Large intestine (tissue), 3 donors: ENCODE data around the gene SRRM5. TPM values are rescaled to one million over a fixed set of nuclear protein-coding genes. Genes with fewer than 3 reads are reported as not detected.

Experiments used
- DNase-seq, 2 donors: peaks; one replicate each; pipeline versions ENCODE4 v3.0.0 to v3.0.0-alpha.2; 2013
- H3K27ac ChIP-seq: one replicate; pipeline ENCODE4 v1.5.1; 2013; ENCODE audit warnings: low read length
- H3K27me3 ChIP-seq: 2 replicates; pipeline ENCODE4 v1.6.1; 2013; ENCODE audit warnings: low read length; ENCODE audit not compliant: control insufficient read depth, insufficient read depth
- H3K36me3 ChIP-seq: 2 replicates; pipeline ENCODE4 v1.6.1; 2013; ENCODE audit warnings: low read length; ENCODE audit not compliant: control insufficient read depth, insufficient read depth
- H3K4me1 ChIP-seq: one replicate; pipeline ENCODE4 v1.6.1; 2013; ENCODE audit warnings: low read length; ENCODE audit not compliant: control insufficient read depth, insufficient read depth
- H3K4me3 ChIP-seq: one replicate; pipeline ENCODE4 v1.5.1; 2013; ENCODE audit warnings: low read length
- H3K9me3 ChIP-seq: one replicate; pipeline ENCODE4 v1.6.1; 2013; ENCODE audit warnings: mild to moderate bottlenecking, low read depth, low read length, moderate library complexity; ENCODE audit not compliant: control insufficient read depth
- whole genome bisulfite sequencing: methylation state at CpG from one replicate; pipeline ENCODE4 v1.1.5; 2013; ENCODE audit warnings: low lambda C conversion rate; ENCODE audit not compliant: insufficient coverage; 5-methylcytosine and 5-hydroxymethylcytosine counted together
- polyA plus RNA-seq: library from polyadenylated mRNA; unstranded; fragments of 120-200 nt; gene quantifications from one replicate; pipeline ENCODE4 v1.2.1, GENCODE V29; 2013

SRRM5 gene
- polyA plus RNA-seq, 1 donor: 1.5 TPM

DNA sequence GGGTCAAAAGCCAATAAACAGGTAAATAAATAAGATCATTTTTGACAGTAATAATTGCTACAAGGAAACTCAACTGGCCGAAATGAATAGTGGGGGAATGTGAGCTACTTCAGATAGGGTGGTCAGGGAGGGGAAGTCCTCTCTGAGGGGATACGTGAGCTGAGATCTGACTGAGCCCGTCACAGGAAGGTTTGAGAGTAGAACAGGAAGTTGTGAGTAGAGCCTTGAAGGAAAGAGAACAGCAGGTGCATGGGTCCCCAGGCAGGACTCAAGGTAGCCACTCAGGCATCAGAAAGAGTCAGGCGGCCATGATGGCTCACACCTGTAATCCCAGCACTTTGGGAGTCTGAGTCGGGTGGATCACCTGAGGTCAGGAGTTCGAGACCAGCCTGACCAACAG is 22.2 kb upstream of the SRRM5 start:
- 80% methylated on average over 1 of the region's 6 CpGs for WGBS
- Histone ChIP-seq H3K27me3 (no peaks in the 10 kb centered on the region), H3K4me3 (no peak overlapping the region), H3K27ac (no peak overlapping the region), H3K4me1 (peaks cover 16% of the 10 kb centered on the region), H3K9me3 (peaks cover 4% of the 10 kb centered on the region), H3K36me3 (peaks cover 44% of the 10 kb centered on the region)
- no peak for DNase-seq

DNA sequence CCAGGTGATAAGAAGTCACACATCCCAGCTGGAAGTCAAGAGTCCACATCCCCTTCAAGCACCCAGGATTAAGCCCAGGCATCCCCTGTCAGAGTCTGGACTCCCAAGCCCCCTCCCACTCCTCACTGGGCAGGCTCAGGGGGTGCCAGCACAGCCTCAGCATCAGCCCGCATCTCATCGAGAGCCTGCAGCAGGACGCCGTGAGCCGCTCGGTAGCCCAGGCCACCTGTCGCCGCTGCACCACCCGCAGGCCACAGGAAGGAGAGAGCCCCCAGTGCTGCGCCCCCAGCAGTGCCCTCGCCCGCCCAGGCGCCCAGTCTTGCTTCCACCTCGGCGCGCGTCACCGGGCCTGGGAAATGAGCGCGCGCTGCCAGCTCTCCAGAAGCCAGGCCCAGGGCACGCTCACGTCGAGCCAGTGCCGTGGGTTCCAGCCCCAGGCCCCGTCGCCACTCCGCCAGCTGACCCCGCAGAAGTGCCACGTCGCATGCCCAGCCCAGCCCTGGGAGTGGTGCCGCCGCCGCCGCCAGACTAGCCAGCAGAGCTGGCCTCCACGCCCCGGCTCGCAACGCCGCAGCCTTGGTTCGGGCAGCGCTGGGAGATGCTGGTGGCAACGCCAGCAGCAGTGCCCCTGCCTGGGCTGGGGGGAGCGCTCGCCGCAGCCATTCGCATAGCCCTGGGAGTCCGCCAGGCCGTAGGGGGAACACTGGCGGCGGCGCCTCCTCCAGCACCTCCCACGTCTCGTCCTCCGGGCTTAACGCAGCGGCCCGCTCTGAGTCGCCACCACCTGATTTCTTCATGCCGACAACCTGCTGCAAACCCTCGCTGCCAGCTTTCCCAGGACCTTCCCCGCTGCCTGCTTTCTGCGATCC is 19.8 kb upstream of the SRRM5 start:
- Histone ChIP-seq H3K27ac (no peak overlapping the region), H3K36me3 (peaks cover 32% of the 10 kb centered on the region), H3K9me3 (peaks cover 4% of the 10 kb centered on the region), H3K4me3 (no peak overlapping the region), H3K27me3 (no peaks in the 10 kb centered on the region), H3K4me1 (peaks cover 18% of the 10 kb centered on the region)
- DNase-seq: no peak
- WGBS: 100% methylated on average over 1 of the region's 63 CpGs

DNA sequence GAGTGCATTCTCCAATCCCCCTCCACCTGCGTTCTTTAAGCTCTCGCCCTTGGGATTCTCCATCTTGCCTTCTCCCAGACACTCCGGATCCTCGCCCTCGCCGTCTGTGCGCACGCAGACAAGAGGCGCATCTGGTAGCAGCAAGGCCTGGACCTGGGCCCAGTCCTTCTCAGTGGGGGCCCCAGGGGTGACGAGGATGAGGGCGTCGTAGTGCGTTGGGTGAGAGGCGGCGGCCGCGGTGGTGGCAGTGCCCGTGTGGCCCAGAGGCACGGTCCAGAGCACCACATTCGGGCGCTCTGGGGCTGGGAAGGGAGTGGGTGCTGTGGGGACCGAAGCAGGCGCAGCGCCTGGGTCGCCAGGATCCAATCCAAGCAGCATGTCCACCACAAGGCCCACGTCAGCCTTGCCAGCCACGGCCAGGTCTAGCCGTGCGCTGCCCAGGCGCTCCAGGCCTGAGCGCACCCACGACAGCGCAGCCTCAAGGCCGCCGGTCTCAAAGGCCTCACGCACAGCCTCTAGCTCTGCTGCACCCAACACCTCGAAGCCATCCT is 19.0 kb upstream of the SRRM5 start:
- H3K9me3 ChIP-seq: peaks cover 4% of the 10 kb centered on the region
- DNase-seq: no peak
- H3K4me3 ChIP-seq: no peak overlapping the region
- H3K27ac ChIP-seq: no peak overlapping the region
- no CpG with 5 or more reads among the region's 37 CpGs for WGBS
- H3K27me3 ChIP-seq: no peaks in the 10 kb centered on the region
- H3K36me3 ChIP-seq: peaks cover 32% of the 10 kb centered on the region
- H3K4me1 ChIP-seq: peaks cover 24% of the 10 kb centered on the region

DNA sequence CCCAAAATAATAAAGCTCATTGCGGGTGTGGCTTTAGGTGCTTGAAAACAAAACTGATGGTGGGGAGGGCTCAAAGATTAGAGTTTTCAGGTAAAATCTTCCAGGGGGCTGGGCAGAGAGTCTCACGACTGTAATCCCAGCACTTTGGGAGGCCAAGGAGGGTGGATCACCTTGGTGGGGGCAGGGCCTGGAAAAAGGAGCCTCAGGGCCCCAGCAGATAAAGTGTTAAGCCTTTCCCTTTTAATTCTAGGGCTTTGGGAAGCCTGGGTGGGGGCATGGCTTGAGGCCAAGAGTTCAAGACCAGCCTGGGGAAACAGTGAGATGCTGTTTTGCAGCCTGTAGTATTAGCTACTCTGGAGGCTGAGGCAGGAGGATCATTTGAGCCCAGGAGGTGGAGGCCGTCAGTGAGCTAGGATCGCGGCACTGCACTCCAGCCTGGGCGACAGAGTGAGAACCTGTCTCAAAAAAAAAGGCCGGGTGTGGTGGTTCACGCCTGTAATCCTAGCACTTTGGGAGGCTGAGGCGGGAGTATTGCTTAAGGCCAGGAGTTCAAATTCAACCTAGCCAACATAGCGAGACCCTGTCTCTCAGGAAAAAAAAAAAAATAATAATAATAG is 17.7 kb upstream of the SRRM5 start:
- H3K4me1 ChIP-seq: peaks cover 24% of the 10 kb centered on the region
- H3K9me3 ChIP-seq: peaks cover 4% of the 10 kb centered on the region
- no CpG with 5 or more reads among the region's 10 CpGs for WGBS
- peaks cover 37% of the 10 kb centered on the region for H3K36me3 ChIP-seq
- no peak overlapping the region for H3K27ac ChIP-seq
- no peak for DNase-seq
- H3K4me3 ChIP-seq: peak overlapping the region; percentile 74
- no peaks in the 10 kb centered on the region for H3K27me3 ChIP-seq

DNA sequence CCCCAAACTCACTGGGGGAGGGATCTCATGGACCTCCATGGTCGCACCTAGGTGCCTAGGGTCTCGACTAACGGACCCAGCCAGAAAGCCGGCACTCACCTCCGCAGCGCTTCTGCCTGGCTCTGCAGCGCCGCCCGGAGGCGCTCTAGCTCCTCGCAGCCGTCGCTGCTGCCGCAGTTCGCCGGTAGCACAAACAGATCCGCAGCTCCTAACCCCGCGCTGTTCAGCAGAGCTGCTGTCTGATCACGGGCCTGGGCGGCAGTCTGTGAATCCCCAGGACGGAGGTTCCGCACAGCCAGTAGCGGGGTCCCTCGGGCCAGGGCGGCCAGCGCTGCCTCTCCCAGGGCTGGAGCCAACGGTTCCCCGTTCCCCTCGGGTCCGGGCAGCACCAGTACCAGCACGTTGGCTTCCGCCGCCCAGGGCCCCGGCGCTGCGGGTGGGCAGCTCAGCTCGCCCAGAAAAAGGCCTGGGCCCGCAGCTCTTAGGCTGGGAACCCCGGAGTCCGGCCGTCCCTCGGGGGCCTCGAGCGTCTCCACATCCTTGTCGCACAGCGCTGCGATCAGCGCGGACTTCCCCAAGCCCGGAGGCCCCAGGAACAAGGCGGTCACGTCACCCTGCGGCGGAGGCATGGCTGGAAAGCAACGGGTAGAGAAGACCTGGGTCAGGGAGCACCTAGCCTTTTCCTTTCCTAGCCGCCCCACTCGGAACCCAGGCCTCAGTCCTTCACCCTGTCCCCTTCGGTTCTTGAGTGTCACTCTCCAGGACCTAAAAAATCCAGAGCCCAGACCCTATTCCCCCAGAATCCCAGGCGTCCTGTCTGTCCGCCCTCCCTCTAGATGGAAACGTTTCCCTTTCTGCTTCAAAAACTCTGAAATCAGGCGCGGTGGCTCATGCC is 16.9 kb upstream of the SRRM5 start:
- Histone ChIP-seq H3K9me3 (peaks cover 4% of the 10 kb centered on the region), H3K27ac (peak overlapping the region; percentile 91), H3K27me3 (no peaks in the 10 kb centered on the region), H3K36me3 (peaks cover 39% of the 10 kb centered on the region), H3K4me3 (peak overlapping the region; percentile 74), H3K4me1 (peaks cover 24% of the 10 kb centered on the region)
- WGBS: no CpG with 5 or more reads among the region's 64 CpGs
- peak; percentile 71 to 74 for DNase-seq

DNA sequence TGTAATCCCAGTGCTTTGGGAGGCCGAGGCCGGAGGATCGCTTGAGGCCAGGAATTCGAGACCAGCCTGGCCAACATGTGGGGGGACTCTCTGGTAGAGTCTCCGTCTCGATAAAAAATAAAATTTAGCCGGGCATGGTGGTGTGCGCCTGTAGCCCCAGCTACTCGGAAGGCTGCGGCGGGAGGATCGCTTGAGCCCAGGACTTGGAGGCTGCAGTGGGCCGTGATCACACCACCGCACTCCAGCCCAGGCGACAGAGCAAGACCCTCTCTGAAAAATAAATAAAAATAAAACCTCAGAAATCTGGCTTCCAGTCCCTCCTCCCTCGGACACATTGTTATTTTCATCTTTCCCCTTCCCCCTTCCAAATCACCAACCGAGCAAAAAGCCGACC is 16.3 kb upstream of the SRRM5 start:
- DNase-seq: no peak

DNA sequence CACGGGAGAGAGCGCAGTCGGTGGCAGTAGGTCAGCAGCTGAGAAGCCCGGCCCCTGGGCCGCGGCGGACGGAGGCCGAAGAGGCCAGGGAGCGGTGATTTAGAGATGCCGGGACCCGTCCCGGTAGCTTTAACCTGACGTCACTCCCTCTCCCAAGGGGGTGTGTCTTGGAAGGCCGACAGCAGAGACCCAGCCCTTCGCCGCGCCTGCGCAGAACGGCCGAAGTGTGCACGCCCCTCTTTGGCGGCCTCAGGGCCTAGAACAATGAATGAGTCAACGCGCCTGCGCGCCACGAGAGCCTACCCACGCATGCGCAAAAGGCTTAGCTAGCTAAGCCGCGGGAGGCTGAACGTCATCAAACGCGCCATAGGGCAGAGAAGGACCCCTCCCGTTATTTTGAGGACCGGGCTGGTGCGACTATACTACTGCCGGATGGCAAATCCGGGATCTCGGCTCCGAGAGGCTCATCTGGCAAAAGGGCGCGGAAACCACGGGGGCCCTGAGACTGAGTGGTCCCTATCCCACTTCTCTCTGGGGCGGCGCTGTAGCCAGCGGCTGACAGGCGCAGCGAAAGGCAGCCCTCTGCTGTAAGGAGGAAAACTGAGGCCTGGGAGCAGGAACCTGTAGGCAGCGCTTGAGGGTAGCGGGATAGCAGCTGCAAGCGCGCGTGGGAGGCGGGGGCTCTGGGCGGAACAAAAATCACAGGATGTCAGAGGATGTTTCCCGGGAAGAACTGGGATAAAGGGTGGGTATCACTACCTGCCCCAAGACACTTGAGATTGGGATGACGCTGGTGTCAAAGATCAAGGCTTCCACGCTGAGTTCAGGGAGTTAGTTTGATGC is 15.7 kb upstream of the SRRM5 start, which contains the start of the genes IRGQ and ZNF576:
TSS of gene IRGQ (minus strand) at position 136 of the 843 bp plus-strand sequence. CDS start 796 bp downstream, outside the sequence.
TSS of gene ZNF576 (plus strand) at position 597 of the 843 bp plus-strand sequence. CDS start 514 bp downstream, outside the sequence.
- peaks cover 24% of the 10 kb centered on the region for H3K4me1 ChIP-seq
- peak within 1 kb of the TSS; percentile 74 for H3K4me3 ChIP-seq
- H3K27me3 ChIP-seq: no peaks in the 10 kb centered on the region
- peak; percentile 100 for DNase-seq
- peaks cover 37% of the 10 kb centered on the region for H3K36me3 ChIP-seq
- H3K9me3 ChIP-seq: peaks cover 4% of the 10 kb centered on the region
- peak within 1 kb of the TSS; percentile 91 for H3K27ac ChIP-seq
- WGBS: no CpG with 5 or more reads among the region's 60 CpGs

More for the DNA sequence above, 16.3 kb upstream of the SRRM5 start:
- Histone ChIP-seq H3K36me3 (peaks cover 37% of the 10 kb centered on the region), H3K27ac (peak overlapping the region; percentile 91), H3K27me3 (no peaks in the 10 kb centered on the region), H3K4me1 (peaks cover 24% of the 10 kb centered on the region), H3K9me3 (peaks cover 4% of the 10 kb centered on the region), H3K4me3 (peak overlapping the region; percentile 74)
- no CpG with 5 or more reads among the region's 18 CpGs for WGBS

DNA sequence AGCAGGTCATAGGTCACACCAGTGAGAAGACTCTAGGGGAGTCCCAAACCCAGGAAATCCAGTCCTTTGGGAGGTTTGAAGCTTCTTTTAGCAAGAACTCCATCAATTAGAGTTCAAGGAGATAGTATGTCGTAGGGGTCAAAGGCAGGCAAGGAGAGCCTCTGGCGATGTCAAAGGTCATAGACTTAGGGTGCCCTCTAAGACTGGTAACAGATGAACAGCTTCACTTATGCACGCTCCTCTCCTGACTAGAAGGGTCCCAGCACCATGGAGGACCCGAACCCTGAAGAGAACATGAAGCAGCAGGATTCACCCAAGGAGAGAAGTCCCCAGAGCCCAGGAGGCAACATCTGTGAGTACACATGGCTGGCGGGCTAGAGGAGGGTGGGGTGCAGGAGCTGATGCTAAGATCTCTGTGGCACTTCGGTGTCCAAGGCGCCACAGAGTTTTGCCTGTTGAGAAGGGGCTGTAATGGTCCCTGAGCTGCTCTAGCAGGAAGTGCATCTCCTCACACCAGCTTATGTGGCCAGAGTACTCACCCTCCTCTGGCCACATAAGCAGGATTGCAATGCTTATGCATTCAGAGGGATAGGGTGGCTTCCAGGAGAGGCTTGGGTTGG is 14.9 kb upstream of the SRRM5 start:
- H3K36me3 ChIP-seq: peaks cover 40% of the 10 kb centered on the region
- no peak for DNase-seq
- H3K9me3 ChIP-seq: peaks cover 4% of the 10 kb centered on the region
- H3K27me3 ChIP-seq: no peaks in the 10 kb centered on the region
- WGBS: no CpG with 5 or more reads among the region's 7 CpGs
- peak overlapping the region; percentile 89 for H3K27ac ChIP-seq
- H3K4me3 ChIP-seq: peak overlapping the region; percentile 67
- peaks cover 24% of the 10 kb centered on the region for H3K4me1 ChIP-seq

DNA sequence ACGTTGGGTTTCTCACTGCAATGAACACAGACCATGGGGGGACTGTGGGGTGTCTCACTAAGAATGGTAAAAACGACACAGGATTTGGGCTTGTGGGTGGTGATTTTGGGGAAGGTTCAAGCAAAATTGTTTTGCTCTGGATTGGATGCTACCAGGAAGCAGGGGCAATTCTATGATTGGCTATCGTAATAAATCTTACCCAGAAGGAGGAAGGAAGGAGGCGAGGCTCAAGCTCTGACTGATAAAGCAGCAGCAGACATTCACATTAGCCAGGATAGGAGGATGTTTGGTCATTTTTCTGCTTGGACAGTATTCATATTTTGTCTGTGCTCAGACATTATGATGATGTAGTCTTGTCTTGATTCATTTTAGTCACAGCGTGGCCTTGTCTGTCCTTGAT is 14.0 kb upstream of the SRRM5 start:
- H3K9me3 ChIP-seq: peaks cover 2% of the 10 kb centered on the region
- H3K27ac ChIP-seq: no peak overlapping the region
- DNase-seq: no peak
- 100% methylated on average over 1 of the region's 5 CpGs for WGBS
- peaks cover 33% of the 10 kb centered on the region for H3K36me3 ChIP-seq
- no peaks in the 10 kb centered on the region for H3K27me3 ChIP-seq
- H3K4me3 ChIP-seq: no peak overlapping the region
- peaks cover 24% of the 10 kb centered on the region for H3K4me1 ChIP-seq
